Loucy (cell line): ENCODE results near the gene CCDC92.
A peak's percentile ranks its signal among the peaks of the same experiment; 100 is the strongest.

Source experiments
- H2AFZ ChIP-seq: fragments of 200-600 bp; sonication (generic); 2 replicates; pipeline ENCODE4 v1.6.0; 2016; ENCODE audit warnings: antibody characterized with exemption, mild to moderate bottlenecking, low read length, moderate library complexity
- H3F3A ChIP-seq: fragments of 200-600 bp; 2 replicates; pipeline ENCODE4 v1.6.0; 2016; ENCODE audit warnings: antibody characterized with exemption, low read depth, mild to moderate bottlenecking
- H3K27me3 ChIP-seq: fragments of 200-600 bp; sonication (generic); 2 replicates; pipeline ENCODE4 v1.6.1; 2014; ENCODE audit warnings: low read length, mild to moderate bottlenecking; ENCODE audit not compliant: insufficient read depth, poor library complexity, severe bottlenecking
- H3K36me3 ChIP-seq: fragments of 200-600 bp; sonication (generic); 2 replicates; pipeline ENCODE4 v1.6.1; 2016; ENCODE audit warnings: low read length; ENCODE audit not compliant: insufficient read depth
- H3K4me1 ChIP-seq: fragments of 200-600 bp; sonication (generic); 2 replicates; pipeline ENCODE4 v1.5.1; 2014; ENCODE audit warnings: low read length, mild to moderate bottlenecking; ENCODE audit not compliant: insufficient read depth, poor library complexity, severe bottlenecking
- H3K4me2 ChIP-seq: fragments of 200-600 bp; sonication (generic); 2 replicates; pipeline ENCODE4 v1.6.0; 2014; ENCODE audit warnings: antibody characterized with exemption, low read length, low read depth, mild to moderate bottlenecking; ENCODE audit not compliant: poor library complexity, severe bottlenecking
- H3K4me3 ChIP-seq: fragments of 200-600 bp; sonication (generic); 2 replicates; pipeline ENCODE4 v1.5.1; 2014; ENCODE audit warnings: low read length, mild to moderate bottlenecking, mixed read lengths; ENCODE audit not compliant: poor library complexity, severe bottlenecking
- H3K79me2 ChIP-seq: fragments of 200-600 bp; sonication (generic); 2 replicates; pipeline ENCODE4 v1.6.1; 2014; ENCODE audit warnings: low read length; ENCODE audit not compliant: insufficient read depth
- H3K9ac ChIP-seq: fragments of 200-600 bp; sonication (generic); 2 replicates; pipeline ENCODE4 v1.6.0; 2014; ENCODE audit warnings: mild to moderate bottlenecking, low read depth, low read length, moderate library complexity; ENCODE audit not compliant: poor library complexity, severe bottlenecking
- H3K9me2 ChIP-seq: fragments of 200-600 bp; sonication (generic); replicated peaks from 2 replicates; pipeline ENCODE4 v1.6.1; 2016; ENCODE audit warnings: low read depth, low read length, mixed read lengths
- H3K9me3 ChIP-seq: fragments of 200-600 bp; sonication (generic); 2 replicates; pipeline ENCODE4 v1.6.1; 2014; ENCODE audit warnings: mild to moderate bottlenecking, antibody characterized with exemption, low read length, low read depth; ENCODE audit not compliant: insufficient read depth
- H4K20me1 ChIP-seq: fragments of 200-600 bp; sonication (generic); 2 replicates; pipeline ENCODE4 v1.6.0; 2014; ENCODE audit warnings: antibody characterized with exemption, low read length, mild to moderate bottlenecking; ENCODE audit not compliant: insufficient read depth, poor library complexity, severe bottlenecking
- EZH2phosphoT487 ChIP-seq: fragments of 200-600 bp; IDR thresholded peaks from 2 replicates; pipeline ENCODE4 v1.6.1; 2018; ENCODE audit warnings: antibody characterized with exemption, mild to moderate bottlenecking, moderate library complexity, borderline replicate concordance
- TF ChIP-seq, protein P1 (sequence below): fragments of 200-600 bp; sonication (generic); conservative IDR thresholded peaks from 2 replicates; pipeline ENCODE4 v1.5.1; 2014; ENCODE audit warnings: mild to moderate bottlenecking, antibody characterized with exemption, low read length

The CCDC92 gene

DNA sequence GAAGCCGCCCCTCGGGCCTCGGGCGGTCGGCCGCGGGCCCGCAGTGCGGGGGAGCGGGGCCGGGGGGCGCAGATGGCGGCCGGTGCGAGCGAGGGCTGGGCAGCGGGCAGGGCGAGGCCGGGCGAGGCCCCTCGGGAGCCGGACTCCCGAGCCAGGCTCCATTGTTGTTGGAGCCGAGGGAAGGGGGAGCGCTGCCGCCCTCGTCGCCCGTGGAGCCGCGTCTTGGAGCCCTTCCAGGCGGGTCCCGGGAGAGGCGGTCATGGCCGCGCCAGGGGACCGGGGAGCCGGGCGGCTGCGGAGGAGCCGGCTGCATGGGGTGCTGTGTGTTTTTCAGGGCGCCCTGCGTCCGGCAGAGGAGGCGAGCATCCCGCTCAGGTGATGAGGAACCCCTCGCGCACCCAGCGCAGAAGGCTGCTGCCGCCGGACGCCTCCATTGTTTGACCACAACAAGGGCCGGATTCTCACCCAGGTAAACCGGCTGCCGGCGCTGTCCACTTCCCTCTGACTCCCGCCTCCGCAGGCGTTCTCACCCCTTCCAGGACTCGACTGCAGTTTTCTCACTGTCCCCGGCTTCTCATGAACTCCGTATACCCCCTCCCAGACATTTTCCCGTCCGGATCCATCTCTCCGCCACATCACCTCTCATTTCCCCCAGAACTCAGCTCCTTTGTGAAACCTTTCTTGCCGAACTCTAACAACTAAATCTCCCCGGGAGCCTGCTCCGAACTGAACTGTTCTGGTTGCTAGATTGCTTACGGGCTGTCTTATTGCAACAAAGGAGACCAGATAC lies 1.1 kb upstream of the CCDC92 start:
- peaks cover 37% of the 10 kb centered on the region for H3K4me1 ChIP-seq
- no peaks in the 10 kb centered on the region; the same call in 1 of the 2 replicates for H3F3A ChIP-seq
- no peak for TF ChIP-seq EZH2phosphoT487
- TF ChIP-seq, protein P1, sequence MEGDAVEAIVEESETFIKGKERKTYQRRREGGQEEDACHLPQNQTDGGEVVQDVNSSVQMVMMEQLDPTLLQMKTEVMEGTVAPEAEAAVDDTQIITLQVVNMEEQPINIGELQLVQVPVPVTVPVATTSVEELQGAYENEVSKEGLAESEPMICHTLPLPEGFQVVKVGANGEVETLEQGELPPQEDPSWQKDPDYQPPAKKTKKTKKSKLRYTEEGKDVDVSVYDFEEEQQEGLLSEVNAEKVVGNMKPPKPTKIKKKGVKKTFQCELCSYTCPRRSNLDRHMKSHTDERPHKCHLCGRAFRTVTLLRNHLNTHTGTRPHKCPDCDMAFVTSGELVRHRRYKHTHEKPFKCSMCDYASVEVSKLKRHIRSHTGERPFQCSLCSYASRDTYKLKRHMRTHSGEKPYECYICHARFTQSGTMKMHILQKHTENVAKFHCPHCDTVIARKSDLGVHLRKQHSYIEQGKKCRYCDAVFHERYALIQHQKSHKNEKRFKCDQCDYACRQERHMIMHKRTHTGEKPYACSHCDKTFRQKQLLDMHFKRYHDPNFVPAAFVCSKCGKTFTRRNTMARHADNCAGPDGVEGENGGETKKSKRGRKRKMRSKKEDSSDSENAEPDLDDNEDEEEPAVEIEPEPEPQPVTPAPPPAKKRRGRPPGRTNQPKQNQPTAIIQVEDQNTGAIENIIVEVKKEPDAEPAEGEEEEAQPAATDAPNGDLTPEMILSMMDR = no peak
- no peaks in the 10 kb centered on the region for H3K9me3 ChIP-seq
- peak overlapping the region; percentile 77 for H3K4me3 ChIP-seq
- no peaks in the 10 kb centered on the region for H3K36me3 ChIP-seq
- peaks cover 46% of the 10 kb centered on the region for H3K79me2 ChIP-seq
- no peaks in the 10 kb centered on the region for H3K27me3 ChIP-seq
- H2AFZ ChIP-seq = peak overlapping the region; percentile 20
- peaks cover 32% of the 10 kb centered on the region for H4K20me1 ChIP-seq
- H3K9ac ChIP-seq = peak overlapping the region; percentile 74
- no peaks in the 10 kb centered on the region for H3K9me2 ChIP-seq
- H3K4me2 ChIP-seq = peak overlapping the region; percentile 94

DNA sequence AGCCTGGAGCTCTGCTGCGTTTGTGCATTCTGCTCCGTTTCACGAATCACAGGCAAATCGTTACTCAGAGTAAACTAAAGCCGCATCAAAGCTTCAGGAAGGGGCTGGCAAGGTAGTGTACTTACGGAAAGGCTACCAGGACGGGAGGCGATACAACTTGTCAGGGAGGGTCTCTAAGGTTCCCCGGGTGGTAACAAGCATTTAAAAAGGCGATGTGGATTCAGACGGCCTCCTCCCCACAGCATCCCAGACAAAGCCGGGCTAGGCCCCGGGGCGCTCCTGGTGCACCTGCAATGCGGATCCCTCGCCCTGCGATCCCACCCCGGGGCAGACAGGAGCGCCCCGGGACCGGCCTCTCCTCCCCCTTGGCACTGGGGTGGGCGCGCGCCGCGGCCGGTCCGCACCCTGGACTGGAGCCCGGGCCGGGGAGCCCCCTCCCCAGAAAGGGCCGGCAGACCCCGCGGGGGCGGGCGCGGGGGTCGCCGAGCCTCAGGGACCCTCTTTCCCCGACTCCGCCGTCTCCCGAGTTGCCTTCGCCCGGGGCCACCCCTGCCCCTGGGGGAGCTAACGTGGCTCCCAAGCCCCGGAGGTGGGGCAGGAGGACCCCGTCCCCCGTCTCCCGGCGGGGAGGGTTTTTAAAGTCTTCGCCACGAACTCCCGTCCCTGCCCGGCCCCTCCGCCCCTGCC lies 718 bp downstream of the CCDC92 start:
- Histone ChIP-seq H3K4me3 (peak overlapping the region; percentile 72), H3F3A (no peaks in the 10 kb centered on the region; the same call in 1 of the 2 replicates), H3K4me1 (peaks cover 33% of the 10 kb centered on the region), H3K27me3 (no peaks in the 10 kb centered on the region), H3K36me3 (no peaks in the 10 kb centered on the region), H3K9ac (peak overlapping the region; percentile 59), H3K9me3 (no peaks in the 10 kb centered on the region), H3K79me2 (peaks cover 41% of the 10 kb centered on the region), H3K9me2 (no peaks in the 10 kb centered on the region), H4K20me1 (peaks cover 32% of the 10 kb centered on the region), H3K4me2 (peak overlapping the region; percentile 73), H2AFZ (peak overlapping the region; percentile 55)
- no peak for TF ChIP-seq EZH2phosphoT487
- TF ChIP-seq, protein P1 = no peak

DNA sequence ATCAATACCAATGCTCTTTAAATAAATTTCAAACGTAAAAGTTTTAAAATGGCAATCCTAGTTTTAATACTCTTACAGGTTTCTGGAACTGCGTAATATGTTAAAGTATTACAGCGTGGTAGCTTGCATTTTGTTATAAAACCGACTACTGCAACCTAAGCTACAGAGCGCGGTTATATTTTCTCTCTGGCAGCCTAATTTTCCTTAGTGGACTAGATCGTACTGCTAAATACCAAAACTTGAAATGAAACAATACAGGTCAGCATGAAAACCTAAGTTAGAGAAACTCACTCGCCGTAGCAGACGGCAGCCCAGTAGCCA lies 1.2 kb downstream of the CCDC92 start:
- no peaks in the 10 kb centered on the region for H3K9me2 ChIP-seq
- H3K4me2 ChIP-seq = peak overlapping the region; percentile 73
- peak overlapping the region; percentile 59 for H3K9ac ChIP-seq
- no peaks in the 10 kb centered on the region for H3K9me3 ChIP-seq
- peaks cover 39% of the 10 kb centered on the region for H3K79me2 ChIP-seq
- no peaks in the 10 kb centered on the region for H3K36me3 ChIP-seq
- peak overlapping the region; percentile 55 for H2AFZ ChIP-seq
- H3F3A ChIP-seq = no peaks in the 10 kb centered on the region; the same call in 1 of the 2 replicates
- H3K4me1 ChIP-seq = peaks cover 33% of the 10 kb centered on the region
- no peak for TF ChIP-seq EZH2phosphoT487
- TF ChIP-seq, protein P1 = no peak
- H3K4me3 ChIP-seq = peak overlapping the region; percentile 72
- peaks cover 32% of the 10 kb centered on the region for H4K20me1 ChIP-seq
- H3K27me3 ChIP-seq = no peaks in the 10 kb centered on the region
